DOHH2 (cell line): Measurements from ENCODE around the gene SAT1.

Experiments
- CTCF ChIP-seq: fragments of 200-600 bp; sonication (generic); IDR thresholded peaks from one replicate; pipeline ENCODE4 v1.5.1; 2014; ENCODE audit warnings: antibody characterized with exemption, mild to moderate bottlenecking, low read depth, low read length; ENCODE audit not compliant: poor library complexity, severe bottlenecking
- EZH2phosphoT487 ChIP-seq: fragments of 200-600 bp; sonication (generic); IDR thresholded peaks from 2 replicates; pipeline ENCODE4 v1.6.1; 2017; ENCODE audit warnings: borderline replicate concordance, mild to moderate bottlenecking, antibody characterized with exemption, low read length, moderate library complexity, mixed read lengths

- TF ChIP-seq CTCF (no peak), EZH2phosphoT487 (no peak)
These were observed 28.3 kb upstream of the SAT1 start for GRCh38 chrX:23754664-23755063.
